ENCODE data around the gene PRELP. TPM values are rescaled to one million over a fixed set of nuclear protein-coding genes. Genes with fewer than 3 reads are reported as not detected.

PRELP gene
- total RNA-seq, 1 experiment from 2014 or later, result 0.07 TPM

DNA sequence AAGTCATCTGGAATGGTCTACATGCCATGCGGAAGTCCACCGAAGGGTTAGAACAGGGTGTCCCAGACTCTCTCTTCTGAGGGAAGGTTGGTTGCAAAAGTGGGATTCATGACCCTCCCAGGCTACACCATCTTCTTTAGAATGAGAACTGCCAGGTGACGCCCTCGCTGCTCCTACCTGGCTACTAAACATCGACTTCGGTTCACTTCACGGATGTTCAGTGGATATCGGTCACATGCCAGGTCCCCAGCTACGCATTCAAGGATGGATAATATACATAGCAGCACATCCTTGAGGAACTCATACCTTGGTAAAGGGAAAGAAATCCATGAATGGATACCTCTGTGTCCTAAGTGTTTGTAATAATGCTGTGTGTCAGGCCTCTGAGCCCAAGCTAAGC lies 15.0 kb downstream of the PRELP start:
- H2BK5ac ChIP-seq (ENCODE audit: insufficient read length, low read length), result no peak overlapping the region
- no peak overlapping the region for H3K27ac Mint-ChIP-seq

More for the DNA sequence above, 15.0 kb downstream of the PRELP start:
- Histone ChIP-seq H3K4me1 (ENCODE audit: insufficient read depth, low read length) (no peaks in the 10 kb centered on the region; the same call in 1 of the 2 replicates), H3K56ac (ENCODE audit: insufficient read length, low read depth, low read length) (no peak overlapping the region), H3K4ac (ENCODE audit: low read depth, low read length) (no peak overlapping the region), H3K18ac (ENCODE audit: insufficient read length, low read depth, low read length) (no peak overlapping the region), H3K9me3 (ENCODE audit: control insufficient read depth, low read depth, low read length) (no peaks in the 10 kb centered on the region), H3K27ac (ENCODE audit: insufficient read length, low read depth, low read length) (no peak overlapping the region), H2BK20ac (ENCODE audit: low read depth, low read length, poor library complexity, severe bottlenecking) (no peak overlapping the region), H2AK5ac (ENCODE audit: insufficient read length, low read length) (no peak overlapping the region), H3K79me1 (ENCODE audit: insufficient read depth, low read depth, low read length, poor library complexity, severe bottlenecking) (no peaks in the 10 kb centered on the region), H2BK120ac (ENCODE audit: low read depth, low read length, poor library complexity, severe bottlenecking) (no peak overlapping the region), H3K23me2 (ENCODE audit: insufficient read length, low read depth, low read length, poor library complexity, severe bottlenecking) (no peaks in the 10 kb centered on the region), H3T11ph (ENCODE audit: low read length) (no peak overlapping the region), H3K14ac (ENCODE audit: insufficient read depth, low read length) (no peak overlapping the region), H2BK12ac (ENCODE audit: insufficient read length, low read depth, low read length) (no peak overlapping the region), H3K27me3 (ENCODE audit: insufficient read depth, low read length) (no peaks in the 10 kb centered on the region), H2BK15ac (ENCODE audit: low read depth, low read length) (no peak overlapping the region), H3K79me2 (ENCODE audit: insufficient read depth, low read length) (no peaks in the 10 kb centered on the region), H4K8ac (replicated peaks; ENCODE audit: insufficient read length, low read depth, low read length) (no peak overlapping the region), H3K9ac (ENCODE audit: extremely low read depth, insufficient read length, low read length) (no peak overlapping the region), H4K20me1 (ENCODE audit: control insufficient read depth, insufficient read depth, insufficient read length) (no peaks in the 10 kb centered on the region), H3K23ac (ENCODE audit: insufficient read length, low read depth, low read length) (no peak overlapping the region), H3K4me2 (ENCODE audit: insufficient read depth, insufficient read length, low read length) (no peak overlapping the region), H4K91ac (ENCODE audit: insufficient read length, low read depth, low read length) (no peak overlapping the region), H4K5ac (ENCODE audit: insufficient read length, low read depth, low read length) (no peak overlapping the region), H2AFZ (ENCODE audit: low read length) (no peak overlapping the region)
- peaks cover 7% of the 10 kb centered on the region for H3K27me3 Mint-ChIP-seq (ENCODE audit: low read depth)
- no CpG with 5 or more reads among the region's 9 CpGs for WGBS (ENCODE audit: extremely low coverage, insufficient read length, low lambda C conversion rate)
- DNase-seq, result no peak
- H3K36me3 Mint-ChIP-seq (ENCODE audit: insufficient read depth in 1 of 3, low read depth in 3 of 3), result no peaks in the 10 kb centered on the region
- H3K4me3 Mint-ChIP-seq, result no peak overlapping the region
- H3K9me3 Mint-ChIP-seq, result no peaks in the 10 kb centered on the region
- peaks cover 27 to 35% of the 10 kb centered on the region in 2 experiments for H3K4me1 Mint-ChIP-seq
- TF ChIP-seq, protein P1, sequence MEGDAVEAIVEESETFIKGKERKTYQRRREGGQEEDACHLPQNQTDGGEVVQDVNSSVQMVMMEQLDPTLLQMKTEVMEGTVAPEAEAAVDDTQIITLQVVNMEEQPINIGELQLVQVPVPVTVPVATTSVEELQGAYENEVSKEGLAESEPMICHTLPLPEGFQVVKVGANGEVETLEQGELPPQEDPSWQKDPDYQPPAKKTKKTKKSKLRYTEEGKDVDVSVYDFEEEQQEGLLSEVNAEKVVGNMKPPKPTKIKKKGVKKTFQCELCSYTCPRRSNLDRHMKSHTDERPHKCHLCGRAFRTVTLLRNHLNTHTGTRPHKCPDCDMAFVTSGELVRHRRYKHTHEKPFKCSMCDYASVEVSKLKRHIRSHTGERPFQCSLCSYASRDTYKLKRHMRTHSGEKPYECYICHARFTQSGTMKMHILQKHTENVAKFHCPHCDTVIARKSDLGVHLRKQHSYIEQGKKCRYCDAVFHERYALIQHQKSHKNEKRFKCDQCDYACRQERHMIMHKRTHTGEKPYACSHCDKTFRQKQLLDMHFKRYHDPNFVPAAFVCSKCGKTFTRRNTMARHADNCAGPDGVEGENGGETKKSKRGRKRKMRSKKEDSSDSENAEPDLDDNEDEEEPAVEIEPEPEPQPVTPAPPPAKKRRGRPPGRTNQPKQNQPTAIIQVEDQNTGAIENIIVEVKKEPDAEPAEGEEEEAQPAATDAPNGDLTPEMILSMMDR (conservative IDR thresholded peaks at IDR 0.05), result no peak

Data from H9 (cell line).